ENCODE measurements around the gene NRSN2. TPM values are rescaled to one million over a fixed set of nuclear protein-coding genes. Genes with fewer than 3 reads are reported as not detected.
"Not testable (repeated sequence)": the region's sequence is repeated elsewhere in the genome, so short reads cannot be mapped to it uniquely, and the experiment has no call there.

NRSN2 gene
- total RNA-seq, 1 experiment from 2014 or later: 28.3 TPM

DNA sequence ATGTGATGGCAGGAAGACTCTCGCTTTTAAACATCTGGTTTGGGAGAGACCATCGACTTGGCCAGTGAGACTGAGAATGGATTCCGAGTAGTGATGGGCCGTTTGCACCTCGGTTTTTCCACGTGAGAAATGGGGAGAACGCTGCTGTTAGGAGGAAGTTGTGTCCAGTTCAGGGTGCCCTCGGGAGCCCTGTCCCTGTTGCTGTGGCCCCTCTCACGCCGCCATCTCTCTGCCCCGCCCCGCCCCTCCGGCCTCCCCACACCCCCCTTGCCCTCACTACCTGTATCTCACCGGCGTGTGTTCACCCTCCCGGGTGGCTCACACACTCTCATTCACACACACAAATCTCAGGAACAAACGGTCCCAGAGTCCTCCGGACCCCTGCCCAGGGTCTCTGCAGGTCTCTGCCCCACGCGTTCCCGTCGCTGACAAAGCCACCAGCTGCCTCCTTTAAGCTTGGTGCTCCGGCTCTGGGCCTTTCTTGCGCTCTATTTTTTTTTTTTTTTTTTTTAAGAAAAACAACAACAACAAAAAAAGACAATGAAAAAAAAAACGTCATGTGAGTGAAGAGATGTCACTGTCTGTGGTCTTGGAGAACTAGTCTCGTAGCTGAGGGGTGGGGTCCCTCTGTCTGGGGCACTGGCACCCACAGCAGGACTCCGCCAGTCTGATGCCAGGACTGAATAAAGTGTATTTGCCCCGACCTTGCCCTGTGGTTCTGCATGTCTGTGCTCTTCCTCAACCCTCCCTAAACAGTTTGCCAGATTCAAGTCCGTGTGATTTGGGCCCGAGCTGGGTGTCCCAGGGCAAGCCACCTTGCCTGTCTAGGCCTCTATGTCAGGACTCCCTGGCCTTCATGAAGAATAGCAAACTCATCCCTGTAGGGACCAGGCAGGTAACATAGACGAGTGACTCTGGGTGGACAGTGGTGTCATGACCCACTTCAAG is 18.6 kb upstream of the NRSN2 start:
- H3K9me3 ChIP-seq (ENCODE audit: low read length): no peaks in the 10 kb centered on the region
- no peaks in the 10 kb centered on the region for H3K27me3 ChIP-seq (ENCODE audit: low read length)
- DNase-seq: peak; percentile 43
- peak overlapping the region; percentile 98 for H3K9ac ChIP-seq (ENCODE audit: low read length)
- no peaks in the 10 kb centered on the region for H3K9me2 ChIP-seq (replicated peaks; ENCODE audit: insufficient read depth, low read length)
- H3K79me2 ChIP-seq (ENCODE audit: low read length): peaks cover 22% of the 10 kb centered on the region
- H4K20me1 ChIP-seq (ENCODE audit: insufficient read depth, low read depth, low read length): peaks cover 28% of the 10 kb centered on the region
- peaks cover 6% of the 10 kb centered on the region; the same call in 1 of the 2 replicates for H3K36me3 ChIP-seq (ENCODE audit: insufficient read depth, low read length)
- no peak overlapping the region for H2AFZ ChIP-seq (ENCODE audit: low read length)
- H3K4me1 ChIP-seq (ENCODE audit: low read length): peaks cover 49% of the 10 kb centered on the region
- peak overlapping the region; percentile 93 for H3K4me2 ChIP-seq (ENCODE audit: low read depth, low read length, poor library complexity, severe bottlenecking)
- peak overlapping the region; percentile 85 for H3K4me3 ChIP-seq (ENCODE audit: low read length)
- peak overlapping the region; percentile 82 for H3K27ac ChIP-seq (ENCODE audit: low read length)

DNA sequence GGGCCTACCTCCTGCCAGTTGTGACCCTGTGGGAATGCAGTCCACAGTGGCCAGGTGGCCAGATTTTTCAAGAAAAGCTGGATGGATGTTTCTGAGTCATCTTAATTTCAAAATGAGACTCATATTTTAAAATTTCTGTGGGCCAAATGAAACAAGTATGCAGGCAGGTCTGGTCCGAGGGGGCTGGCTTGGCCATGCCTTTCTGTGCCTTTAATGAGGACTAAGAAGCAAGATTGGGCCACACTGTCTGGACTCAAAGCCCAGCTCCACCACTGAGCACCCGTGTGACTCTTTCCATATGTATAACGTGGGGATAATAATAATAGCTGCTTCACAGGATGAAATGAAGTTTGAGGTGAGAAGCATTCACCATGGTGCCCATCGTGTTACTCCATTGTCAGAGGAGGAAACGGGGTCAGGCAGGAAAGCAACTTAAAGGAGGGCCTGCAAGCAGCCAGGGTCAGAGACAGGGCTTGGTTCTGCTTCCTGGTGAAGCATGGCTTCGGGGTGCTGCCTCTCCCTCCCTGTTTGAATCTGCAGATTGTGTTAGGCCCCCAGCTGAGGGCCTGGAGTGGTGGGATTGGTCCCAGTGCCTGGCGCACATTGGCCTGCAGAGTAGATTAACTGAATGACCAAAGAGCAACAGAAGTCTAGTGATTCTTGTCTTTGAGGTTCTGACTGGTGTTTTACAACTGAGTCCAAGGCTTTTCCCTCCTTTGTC is 17.8 kb upstream of the NRSN2 start:
- H3K4me1 ChIP-seq (ENCODE audit: low read length): peaks cover 42% of the 10 kb centered on the region
- H2AFZ ChIP-seq (ENCODE audit: low read length): no peak overlapping the region
- H3K27me3 ChIP-seq (ENCODE audit: low read length): no peaks in the 10 kb centered on the region
- peaks cover 22% of the 10 kb centered on the region for H3K79me2 ChIP-seq (ENCODE audit: low read length)
- peak; percentile 61 for DNase-seq
- no peaks in the 10 kb centered on the region for H3K9me3 ChIP-seq (ENCODE audit: low read length)
- peak overlapping the region; percentile 93 for H3K4me2 ChIP-seq (ENCODE audit: low read depth, low read length, poor library complexity, severe bottlenecking)
- H3K36me3 ChIP-seq (ENCODE audit: insufficient read depth, low read length): peaks cover 6% of the 10 kb centered on the region; the same call in 1 of the 2 replicates
- peak overlapping the region; percentile 85 for H3K4me3 ChIP-seq (ENCODE audit: low read length)
- H3K9me2 ChIP-seq (replicated peaks; ENCODE audit: insufficient read depth, low read length): no peaks in the 10 kb centered on the region
- H4K20me1 ChIP-seq (ENCODE audit: insufficient read depth, low read depth, low read length): peaks cover 28% of the 10 kb centered on the region
- peak overlapping the region; percentile 98 for H3K9ac ChIP-seq (ENCODE audit: low read length)
- peak overlapping the region; percentile 61 for H3K27ac ChIP-seq (ENCODE audit: low read length)

DNA sequence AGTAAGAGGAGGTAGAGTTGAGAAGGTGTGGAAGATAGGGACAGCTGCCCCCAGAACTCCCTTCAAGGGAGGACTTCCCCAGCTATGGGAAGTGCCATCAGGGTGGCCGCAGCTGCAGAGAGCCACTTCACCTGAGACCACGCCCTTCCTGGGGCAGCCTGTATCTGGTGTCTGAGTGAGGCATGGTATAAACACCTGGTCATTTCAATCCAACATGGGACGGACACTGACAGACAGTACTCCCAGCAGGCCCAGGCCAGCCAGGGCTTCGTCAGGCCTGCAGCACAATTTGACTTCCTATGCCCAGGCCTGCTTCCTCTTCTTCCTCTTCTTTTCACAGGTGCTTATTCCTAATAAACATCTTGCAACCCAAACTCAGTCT is 17.1 kb upstream of the NRSN2 start:
- Histone ChIP-seq H2AFZ (ENCODE audit: low read length) (no peak overlapping the region), H3K4me1 (ENCODE audit: low read length) (peaks cover 34% of the 10 kb centered on the region), H3K9ac (ENCODE audit: low read length) (peak overlapping the region; percentile 20; the same call in 1 of the 2 replicates), H3K27me3 (ENCODE audit: low read length) (no peaks in the 10 kb centered on the region), H3K36me3 (ENCODE audit: insufficient read depth, low read length) (peaks cover 6% of the 10 kb centered on the region; the same call in 1 of the 2 replicates), H3K27ac (ENCODE audit: low read length) (peak overlapping the region; percentile 61), H3K9me2 (replicated peaks; ENCODE audit: insufficient read depth, low read length) (no peaks in the 10 kb centered on the region), H3K4me2 (ENCODE audit: low read depth, low read length, poor library complexity, severe bottlenecking) (peak overlapping the region; percentile 18), H3K9me3 (ENCODE audit: low read length) (no peaks in the 10 kb centered on the region), H3K4me3 (ENCODE audit: low read length) (no peak overlapping the region), H4K20me1 (ENCODE audit: insufficient read depth, low read depth, low read length) (peaks cover 28% of the 10 kb centered on the region), H3K79me2 (ENCODE audit: low read length) (peaks cover 22% of the 10 kb centered on the region)
- DNase-seq: peak; percentile 41

DNA sequence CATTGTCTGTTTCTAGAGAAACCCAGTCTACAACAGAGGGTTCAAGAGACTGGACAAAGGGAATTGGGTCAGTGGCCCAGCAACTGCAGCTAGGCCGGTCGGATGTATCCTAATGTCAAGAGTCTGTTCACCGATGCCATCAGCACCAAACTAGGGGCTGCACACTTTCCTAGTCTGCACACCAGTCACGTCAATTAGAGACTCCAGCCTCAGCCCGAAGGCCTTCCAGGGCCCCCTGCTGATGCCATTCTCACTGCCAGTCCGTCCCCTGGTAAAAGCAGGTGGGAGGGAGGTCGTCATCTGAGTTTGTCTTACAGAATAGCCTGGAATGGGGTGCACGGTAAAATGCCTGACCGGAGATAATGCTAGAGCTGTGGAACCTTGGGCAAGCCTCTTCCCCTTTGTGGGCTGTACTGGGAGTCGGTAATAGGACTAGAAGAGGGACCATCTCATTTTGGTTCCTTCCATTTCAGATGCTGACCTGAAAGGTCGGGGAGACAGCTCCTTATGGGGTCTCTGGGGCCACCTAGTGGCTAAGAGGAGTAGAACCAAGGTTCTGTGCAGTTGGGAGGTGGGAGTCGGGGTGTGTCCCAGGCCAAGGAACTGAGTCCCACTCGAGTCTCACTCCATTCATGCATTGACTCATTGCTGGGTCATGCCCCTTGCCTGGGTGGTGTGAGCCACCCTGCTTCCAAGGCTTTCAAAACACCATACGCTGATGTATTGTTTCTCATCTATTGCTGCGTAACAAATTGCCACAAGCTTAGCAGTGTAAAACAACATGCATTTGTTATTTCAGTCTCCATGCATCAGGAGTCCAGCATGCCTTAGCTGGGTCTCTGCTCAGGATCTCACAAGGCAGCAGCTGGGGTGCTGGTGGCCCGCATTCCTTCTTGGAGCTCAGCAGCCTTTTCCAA is 16.4 kb upstream of the NRSN2 start:
- Histone ChIP-seq H3K27ac (ENCODE audit: low read length) (peak overlapping the region; percentile 61; the same call in 1 of the 2 replicates), H3K9me3 (ENCODE audit: low read length) (no peaks in the 10 kb centered on the region), H3K9ac (ENCODE audit: low read length) (peak overlapping the region; percentile 20; the same call in 1 of the 2 replicates), H3K79me2 (ENCODE audit: low read length) (peaks cover 22% of the 10 kb centered on the region), H3K36me3 (ENCODE audit: insufficient read depth, low read length) (peaks cover 6% of the 10 kb centered on the region; the same call in 1 of the 2 replicates), H2AFZ (ENCODE audit: low read length) (no peak overlapping the region), H4K20me1 (ENCODE audit: insufficient read depth, low read depth, low read length) (peaks cover 28% of the 10 kb centered on the region), H3K9me2 (replicated peaks; ENCODE audit: insufficient read depth, low read length) (no peaks in the 10 kb centered on the region), H3K27me3 (ENCODE audit: low read length) (no peaks in the 10 kb centered on the region), H3K4me2 (ENCODE audit: low read depth, low read length, poor library complexity, severe bottlenecking) (peak overlapping the region; percentile 18), H3K4me3 (ENCODE audit: low read length) (no peak overlapping the region), H3K4me1 (ENCODE audit: low read length) (peaks cover 33% of the 10 kb centered on the region)
- peak; percentile 92 for DNase-seq

DNA sequence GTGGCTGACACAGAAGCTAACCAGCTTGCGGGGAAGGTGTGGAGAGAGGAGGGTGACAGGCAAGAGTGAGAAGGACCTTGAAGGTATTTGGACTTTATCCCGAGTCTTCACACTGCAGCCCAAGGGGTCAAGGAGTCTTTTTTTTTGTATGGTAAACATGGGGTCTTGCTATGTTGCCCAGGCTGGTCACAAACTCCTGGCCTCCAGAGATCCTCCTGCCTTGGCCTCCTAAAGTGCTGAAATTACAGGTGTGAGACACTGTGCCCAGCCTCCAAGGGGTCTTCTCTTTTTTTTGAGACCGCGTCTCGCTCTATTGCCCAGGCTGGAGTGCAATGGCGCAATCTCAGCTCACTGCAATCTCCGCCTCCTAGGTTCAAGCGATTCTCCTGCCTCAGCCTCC is 12.3 kb upstream of the NRSN2 start:
- Histone ChIP-seq H3K27me3 (ENCODE audit: low read length) (no peaks in the 10 kb centered on the region), H3K9me3 (ENCODE audit: low read length) (no peaks in the 10 kb centered on the region), H3K27ac (ENCODE audit: low read length) (no peak overlapping the region), H3K36me3 (ENCODE audit: insufficient read depth, low read length) (no peaks in the 10 kb centered on the region), H3K79me2 (ENCODE audit: low read length) (no peaks in the 10 kb centered on the region), H3K9me2 (replicated peaks; ENCODE audit: insufficient read depth, low read length) (no peaks in the 10 kb centered on the region), H3K4me2 (ENCODE audit: low read depth, low read length, poor library complexity, severe bottlenecking) (no peak overlapping the region), H3K4me1 (ENCODE audit: low read length) (peaks cover 28% of the 10 kb centered on the region), H3K9ac (ENCODE audit: low read length) (no peak overlapping the region), H2AFZ (ENCODE audit: low read length) (no peak overlapping the region), H4K20me1 (ENCODE audit: insufficient read depth, low read depth, low read length) (peaks cover 9% of the 10 kb centered on the region), H3K4me3 (ENCODE audit: low read length) (no peak overlapping the region)
- no peak for DNase-seq

DNA sequence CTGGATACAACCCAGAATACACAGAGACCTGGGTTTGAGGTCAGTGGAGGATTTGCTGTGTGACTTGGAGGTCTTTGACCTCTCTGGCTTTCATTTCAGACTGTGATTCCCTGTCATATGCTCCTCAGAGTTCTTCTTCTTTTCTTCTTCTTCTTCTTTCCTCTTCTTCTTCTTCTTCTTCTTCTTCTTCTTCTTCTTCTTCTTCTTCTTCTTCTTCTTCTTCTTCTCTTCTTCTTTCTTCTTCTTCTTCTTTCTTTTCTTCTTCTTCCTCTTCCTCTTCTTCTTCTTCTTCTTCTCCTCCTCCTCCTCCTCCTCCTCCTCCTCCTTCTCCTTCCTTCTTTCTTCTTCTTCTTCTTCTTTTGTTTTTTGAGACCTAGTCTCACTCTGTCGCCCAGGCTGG is 10.9 kb upstream of the NRSN2 start:
- H3K27me3 ChIP-seq (ENCODE audit: low read length); H2AFZ ChIP-seq (ENCODE audit: low read length); H3K79me2 ChIP-seq (ENCODE audit: low read length); H3K36me3 ChIP-seq (ENCODE audit: insufficient read depth, low read length); H3K4me3 ChIP-seq (ENCODE audit: low read length); H3K9ac ChIP-seq (ENCODE audit: low read length); DNase-seq; H3K4me2 ChIP-seq (ENCODE audit: low read depth, low read length, poor library complexity, severe bottlenecking); H3K9me3 ChIP-seq (ENCODE audit: low read length); H3K27ac ChIP-seq (ENCODE audit: low read length); H4K20me1 ChIP-seq (ENCODE audit: insufficient read depth, low read depth, low read length); H3K9me2 ChIP-seq (replicated peaks; ENCODE audit: insufficient read depth, low read length): not testable (repeated sequence)
- peaks cover 17% of the 10 kb centered on the region for H3K4me1 ChIP-seq (ENCODE audit: low read length)

DNA sequence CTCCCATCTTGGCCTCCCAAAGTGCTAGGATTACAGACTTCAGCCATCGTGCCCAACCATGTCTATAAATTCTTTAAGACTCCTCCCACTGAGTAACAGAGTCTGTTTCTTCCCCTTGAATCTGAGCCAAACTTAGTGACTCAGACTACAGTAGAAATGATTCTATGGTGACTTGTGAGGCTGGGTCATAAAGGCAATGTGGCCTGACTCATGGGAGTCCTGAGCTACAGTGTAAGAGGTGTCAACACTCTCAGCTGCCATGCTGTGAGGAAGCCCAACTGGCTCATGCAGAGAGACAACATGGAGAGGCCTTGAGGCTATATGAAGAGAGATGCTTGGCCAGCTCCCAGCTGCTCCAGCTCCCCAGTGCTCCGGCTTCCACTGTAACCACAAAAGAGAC is 5.2 kb upstream of the NRSN2 start:
- H3K9me3 ChIP-seq (ENCODE audit: low read length): no peaks in the 10 kb centered on the region
- no peak overlapping the region for H2AFZ ChIP-seq (ENCODE audit: low read length)
- H3K79me2 ChIP-seq (ENCODE audit: low read length): peaks cover 10% of the 10 kb centered on the region
- no peak overlapping the region for H3K4me3 ChIP-seq (ENCODE audit: low read length)
- no peaks in the 10 kb centered on the region for H3K27me3 ChIP-seq (ENCODE audit: low read length)
- H3K9me2 ChIP-seq (replicated peaks; ENCODE audit: insufficient read depth, low read length): no peaks in the 10 kb centered on the region
- no peak for DNase-seq
- H3K4me2 ChIP-seq (ENCODE audit: low read depth, low read length, poor library complexity, severe bottlenecking): no peak overlapping the region
- no peak overlapping the region for H3K27ac ChIP-seq (ENCODE audit: low read length)
- H4K20me1 ChIP-seq (ENCODE audit: insufficient read depth, low read depth, low read length): no peaks in the 10 kb centered on the region
- peaks cover 21% of the 10 kb centered on the region for H3K4me1 ChIP-seq (ENCODE audit: low read length)
- H3K36me3 ChIP-seq (ENCODE audit: insufficient read depth, low read length): no peaks in the 10 kb centered on the region
- H3K9ac ChIP-seq (ENCODE audit: low read length): no peak overlapping the region
